K562 treated with DMSO at 1 percent for 4 hours (cell line): Measurements from ENCODE around the gene AGFG2. TPM values are rescaled to one million over a fixed set of nuclear protein-coding genes. Genes with fewer than 3 reads are reported as not detected.

Experiments used
- total RNA-seq: library from RNA; unstranded; fragments of 300-600 nt; gene quantifications from 2 replicates; pipeline ENCODE4 v1.2.3, GENCODE V29; 2022; ENCODE audit not compliant: insufficient read depth

Gene AGFG2
- 13.6 and 22.2 TPM in 2 replicates for total RNA-seq

GRCh38 chr7:100538654-100539435 lies at the start of gene AGFG2:
AGFG2 (plus strand) TSS chr7:100539203; CDS start chr7:100539347, 144 bp downstream.

GRCh38 chr7:100573691-100574361 lies 34.8 kb downstream of the AGFG2 start, which contains the start of gene SAP25:
SAP25 (minus strand) TSS chr7:100573900; CDS start chr7:100573742, 158 bp downstream.

GRCh38 chr7:100585511-100586265 lies 46.7 kb downstream of the AGFG2 start, which contains the start of gene LRCH4:
LRCH4 (minus strand) TSS chr7:100586129; CDS start chr7:100586100, 29 bp downstream.

GRCh38 chr7:100586266-100587025 lies 47.4 kb downstream of the AGFG2 start, which contains the start of gene FBXO24:
FBXO24 (plus strand) TSS chr7:100586328; CDS start chr7:100586626, 298 bp downstream.

GRCh38 chr7:100611983-100612729 lies 73.2 kb downstream of the AGFG2 start, which contains the start of gene MOSPD3:
MOSPD3 (plus strand) TSS chr7:100612540; CDS start chr7:100612792, 252 bp downstream.

Other genes with a start within 250 kb of the AGFG2 start
- gene SPDYE3, start 231.5 kb upstream of the AGFG2 start, total RNA-seq: 2.6 and 2.8 TPM in 2 replicates
- gene PILRB, start 181.1 kb upstream of the AGFG2 start, total RNA-seq: 28.5 and 33.4 TPM in 2 replicates
- gene PILRA, start 165.7 kb upstream of the AGFG2 start, total RNA-seq: 2.6 and 4.7 TPM in 2 replicates
- 2.4 and 5.1 TPM in 2 replicates for gene ZCWPW1, start 110.5 kb upstream of the AGFG2 start, total RNA-seq
- gene MEPCE, start 109.4 kb upstream of the AGFG2 start, total RNA-seq: 71.3 and 78.0 TPM in 2 replicates
- 93.1 and 101 TPM in 2 replicates for gene PPP1R35, start 102.7 kb upstream of the AGFG2 start, total RNA-seq
- 2.3 and 3.3 TPM in 2 replicates for gene SPACDR, start 74.9 kb upstream of the AGFG2 start, total RNA-seq
- 114 and 119 TPM in 2 replicates for gene TSC22D4, start 60.0 kb upstream of the AGFG2 start, total RNA-seq
- gene NYAP1, start 55.3 kb upstream of the AGFG2 start, total RNA-seq: 0.74 and 0.88 TPM in 2 replicates
- 11.0 and 16.3 TPM in 2 replicates for gene SAP25, start 34.7 kb downstream of the AGFG2 start, total RNA-seq
- 68.5 and 72.5 TPM in 2 replicates for gene LRCH4, start 46.9 kb downstream of the AGFG2 start, total RNA-seq
- gene FBXO24, start 47.1 kb downstream of the AGFG2 start, total RNA-seq: 0.89 TPM in 1 of 2 replicates, not detected in the other
- 13.3 and 15.8 TPM in 2 replicates for gene PCOLCE, start 63.2 kb downstream of the AGFG2 start, total RNA-seq
- 33.2 and 34.1 TPM in 2 replicates for gene MOSPD3, start 73.3 kb downstream of the AGFG2 start, total RNA-seq
- 95.8 and 146 TPM in 2 replicates for gene TFR2, start 102.3 kb downstream of the AGFG2 start, total RNA-seq
- not detected in 2 replicates for gene ACTL6B, start 117.2 kb downstream of the AGFG2 start, total RNA-seq
- 528 and 530 TPM in 2 replicates for gene GNB2, start 134.5 kb downstream of the AGFG2 start, total RNA-seq
- 23.8 and 26.5 TPM in 2 replicates for gene GIGYF1, start 155.0 kb downstream of the AGFG2 start, total RNA-seq
- gene POP7, start 166.9 kb downstream of the AGFG2 start, total RNA-seq: 71.9 and 86.3 TPM in 2 replicates
- not detected in 2 replicates for gene EPO, start 181.3 kb downstream of the AGFG2 start, total RNA-seq
- not detected in 2 replicates for gene ZAN, start 194.4 kb downstream of the AGFG2 start, total RNA-seq